Lower lobe of right lung (tissue), 2 donors: ENCODE data around the gene SUMO3. TPM values are rescaled to one million over a fixed set of nuclear protein-coding genes. Genes with fewer than 3 reads are reported as not detected.

ENCODE experiments used
- ATAC-seq, 2 donors: fragments of 200-7000 bp; cut with Tn5 transposase; one replicate each; pipeline ENCODE4 v1.9.1; 2020 to 2022; ENCODE audit warnings: mild to moderate bottlenecking in 2 of 2, moderate library complexity in 2 of 2
- DNase-seq: peaks from one replicate; pipeline ENCODE4 v3.0.0-alpha.2; 2020
- H3K27ac ChIP-seq: fragments of 200-600 bp; one replicate; pipeline ENCODE4 v1.8.0; 2022
- H3K27me3 ChIP-seq: fragments of 200-600 bp; one replicate; pipeline ENCODE4 v1.8.0; 2022; ENCODE audit warnings: low read depth
- H3K36me3 ChIP-seq: fragments of 200-600 bp; one replicate; pipeline ENCODE4 v1.8.0; 2022; ENCODE audit warnings: mild to moderate bottlenecking
- H3K4me1 ChIP-seq: fragments of 200-600 bp; one replicate; pipeline ENCODE4 v1.8.0; 2022
- H3K4me3 ChIP-seq: fragments of 200-600 bp; one replicate; pipeline ENCODE4 v1.8.0; 2022; ENCODE audit warnings: mild to moderate bottlenecking
- H3K9me3 ChIP-seq: fragments of 200-600 bp; one replicate; pipeline ENCODE4 v1.8.0; 2022
- intact Hi-C: fragments of 100-400 bp; cut with DNase I; formaldehyde crosslinking; loops from one replicate; pipeline ENCODE4 v1.11.0; 2022
- total RNA-seq: library from RNA; stranded (reverse); fragmentation: NEBNext Ultra II Directional; extraction: Animal tissue kit (Norgen Biotek cat#: 25700); gene quantifications from one replicate; pipeline ENCODE4 v1.2.1, GENCODE V29; 2021
- TF ChIP-seq, protein P1 (sequence below): fragments of 200-600 bp; IDR thresholded peaks from one replicate; pipeline ENCODE4 v1.8.0; 2022; ENCODE audit warnings: antibody characterized with exemption, mild to moderate bottlenecking
- donor health status: DM: no; HTN: yes; CAD: no; lungs with severe emphysema.

The SUMO3 gene
- total RNA-seq, 1 donor from 2014 or later, result 88.2 TPM

DNA sequence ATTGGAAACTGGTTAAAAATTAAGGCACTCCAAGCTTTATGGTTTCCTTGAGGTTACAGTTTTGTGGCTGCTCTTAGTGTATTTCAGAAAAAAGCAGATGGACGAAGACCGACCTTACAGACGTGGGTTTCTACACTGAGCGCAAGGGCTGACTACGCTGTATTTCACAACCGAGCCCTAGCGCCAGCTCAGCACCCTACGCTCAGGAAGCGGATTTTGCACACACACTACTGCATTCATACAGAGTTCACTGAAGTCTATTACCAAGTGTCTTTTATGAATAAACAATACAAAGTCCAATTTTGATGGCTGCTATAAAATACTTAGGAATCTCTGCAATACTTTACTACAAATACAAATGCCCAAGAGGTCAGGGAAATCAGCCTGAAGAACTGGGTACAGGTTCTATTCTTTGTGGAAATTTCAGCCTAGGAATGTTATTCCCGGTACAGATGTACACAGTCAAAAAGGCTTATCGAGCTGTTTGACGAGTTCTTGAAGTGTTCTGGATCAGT, 31.8 kb upstream of the SUMO3 start:
- Histone ChIP-seq H3K4me1 (peaks cover 20% of the 10 kb centered on the region), H3K36me3 (peaks cover 62% of the 10 kb centered on the region), H3K27ac (no peak overlapping the region), H3K9me3 (no peaks in the 10 kb centered on the region), H3K27me3 (no peaks in the 10 kb centered on the region), H3K4me3 (no peak overlapping the region)
- DNase-seq (no peak), ATAC-seq (no peak)
- TF ChIP-seq, protein P1, sequence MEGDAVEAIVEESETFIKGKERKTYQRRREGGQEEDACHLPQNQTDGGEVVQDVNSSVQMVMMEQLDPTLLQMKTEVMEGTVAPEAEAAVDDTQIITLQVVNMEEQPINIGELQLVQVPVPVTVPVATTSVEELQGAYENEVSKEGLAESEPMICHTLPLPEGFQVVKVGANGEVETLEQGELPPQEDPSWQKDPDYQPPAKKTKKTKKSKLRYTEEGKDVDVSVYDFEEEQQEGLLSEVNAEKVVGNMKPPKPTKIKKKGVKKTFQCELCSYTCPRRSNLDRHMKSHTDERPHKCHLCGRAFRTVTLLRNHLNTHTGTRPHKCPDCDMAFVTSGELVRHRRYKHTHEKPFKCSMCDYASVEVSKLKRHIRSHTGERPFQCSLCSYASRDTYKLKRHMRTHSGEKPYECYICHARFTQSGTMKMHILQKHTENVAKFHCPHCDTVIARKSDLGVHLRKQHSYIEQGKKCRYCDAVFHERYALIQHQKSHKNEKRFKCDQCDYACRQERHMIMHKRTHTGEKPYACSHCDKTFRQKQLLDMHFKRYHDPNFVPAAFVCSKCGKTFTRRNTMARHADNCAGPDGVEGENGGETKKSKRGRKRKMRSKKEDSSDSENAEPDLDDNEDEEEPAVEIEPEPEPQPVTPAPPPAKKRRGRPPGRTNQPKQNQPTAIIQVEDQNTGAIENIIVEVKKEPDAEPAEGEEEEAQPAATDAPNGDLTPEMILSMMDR, result no peak
- intact Hi-C loops, result no loop called here

DNA sequence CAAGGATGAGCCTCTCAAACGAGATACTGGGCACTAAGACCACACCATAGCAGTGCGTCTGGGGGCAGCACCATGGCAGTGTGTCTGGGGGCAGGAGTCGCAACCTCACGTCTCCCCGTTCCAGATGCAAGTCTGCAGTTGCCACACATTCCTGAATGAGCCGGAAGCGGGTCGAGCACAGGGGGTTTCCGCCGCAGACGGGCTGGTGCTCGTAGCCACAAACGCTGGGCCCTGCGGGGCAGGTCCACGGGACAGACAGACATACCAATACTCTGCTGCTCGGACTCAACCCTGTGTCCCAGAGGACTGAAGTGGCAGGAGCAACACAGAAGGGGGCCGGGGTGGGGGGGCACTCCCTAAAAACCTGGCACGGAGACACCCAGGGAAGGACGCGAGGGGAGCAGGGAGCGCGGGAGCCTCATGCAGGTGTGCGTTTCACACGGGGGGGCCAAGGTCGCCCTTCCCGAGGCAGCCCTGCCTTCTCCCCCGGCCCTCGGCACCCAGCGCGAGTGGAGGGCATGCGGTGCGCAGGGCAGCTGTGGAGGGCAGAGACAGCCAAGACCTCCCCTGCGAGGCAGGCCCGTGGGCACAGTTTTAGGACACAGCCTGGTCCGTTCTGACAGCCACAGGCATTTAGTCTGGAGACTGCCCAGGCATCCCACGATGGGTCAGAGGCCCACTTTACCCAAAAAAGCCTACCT, 31.1 kb upstream of the SUMO3 start:
- Histone ChIP-seq H3K4me3 (no peak overlapping the region), H3K4me1 (peaks cover 20% of the 10 kb centered on the region), H3K27me3 (no peaks in the 10 kb centered on the region), H3K9me3 (no peaks in the 10 kb centered on the region), H3K27ac (no peak overlapping the region), H3K36me3 (peaks cover 55% of the 10 kb centered on the region)
- DNase-seq, result no peak
- intact Hi-C loops, result no loop called here
- TF ChIP-seq, protein P1, result no peak
- ATAC-seq, result no peak

DNA sequence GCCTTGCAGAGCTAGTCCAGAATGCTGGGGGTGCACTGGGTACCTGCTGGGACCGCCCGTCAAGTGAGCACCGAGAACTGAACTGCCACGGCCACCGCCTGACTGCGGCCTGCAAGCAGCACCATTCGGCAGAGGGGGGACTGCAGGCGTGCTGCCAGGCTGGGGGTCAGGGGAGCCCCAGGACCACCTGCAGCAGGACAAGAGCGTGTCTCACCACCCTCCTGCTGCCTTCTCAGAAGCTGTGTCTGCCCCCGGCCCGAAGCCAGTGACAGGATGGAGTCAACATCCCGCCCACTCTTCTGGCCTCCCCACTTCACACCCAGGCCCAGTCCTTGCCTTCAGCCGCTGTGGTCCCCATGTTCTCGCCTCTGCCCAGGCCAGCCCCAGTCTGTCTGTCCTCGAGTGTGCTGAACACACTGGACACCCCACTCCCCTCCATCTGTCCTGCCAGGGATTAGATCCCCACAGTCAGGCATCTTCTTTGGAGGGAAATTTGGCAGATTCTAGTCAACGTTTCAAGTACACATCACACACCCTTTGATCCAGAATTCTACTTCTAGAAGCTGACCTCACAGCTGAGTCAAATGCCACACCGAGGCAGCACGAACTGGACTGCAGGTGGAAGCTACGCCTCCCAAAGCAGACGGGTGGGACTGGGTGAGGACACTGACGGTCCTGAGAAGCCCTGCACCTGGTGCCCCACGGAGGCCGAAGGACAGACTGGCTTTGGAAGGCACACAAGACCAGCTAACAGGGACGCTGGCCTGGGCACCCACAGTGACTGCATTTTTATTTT, 29.6 kb upstream of the SUMO3 start:
- TF ChIP-seq, protein P1, result no peak
- Histone ChIP-seq H3K4me1 (peaks cover 20% of the 10 kb centered on the region), H3K27me3 (no peaks in the 10 kb centered on the region), H3K4me3 (no peak overlapping the region), H3K36me3 (peaks cover 40% of the 10 kb centered on the region), H3K27ac (no peak overlapping the region), H3K9me3 (no peaks in the 10 kb centered on the region)
- ATAC-seq (no peak), DNase-seq (no peak)
- intact Hi-C loops, result no loop called here

DNA sequence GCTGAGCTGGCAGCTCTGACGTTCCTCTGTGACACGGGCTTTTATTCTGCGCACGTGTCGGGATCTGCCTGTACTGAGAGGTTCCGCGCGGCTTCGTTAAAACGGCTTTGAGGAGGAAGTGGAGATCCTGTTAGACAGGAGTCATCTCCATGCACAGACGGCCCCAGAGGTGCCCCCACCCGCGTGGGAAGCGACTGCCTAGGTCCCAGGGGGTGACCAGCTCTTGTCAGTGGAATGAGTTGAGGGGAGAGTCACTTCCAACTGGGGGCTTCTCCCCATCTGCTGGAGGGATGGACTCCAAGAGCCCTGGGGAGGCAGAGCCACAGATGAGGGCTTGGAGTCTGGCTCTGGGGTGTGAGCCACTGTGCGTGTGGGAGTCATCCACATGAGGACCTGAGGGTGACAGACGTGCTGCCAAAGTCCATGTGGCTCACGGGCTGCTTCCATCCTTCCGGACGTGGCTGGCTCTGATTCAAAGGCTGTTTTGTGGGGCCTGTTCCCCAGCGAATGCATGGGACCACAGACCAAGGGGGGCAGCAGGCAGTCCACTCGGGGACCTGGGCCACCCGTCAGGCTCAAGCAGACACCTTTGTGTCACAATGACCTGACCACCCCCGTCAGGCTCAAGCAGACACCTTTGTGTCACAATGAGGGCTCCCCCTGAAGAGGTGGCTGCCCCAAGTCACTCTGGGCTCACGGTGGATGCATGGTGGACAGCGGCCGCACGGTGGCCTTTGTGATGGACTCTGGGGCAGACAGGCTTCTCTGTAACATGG, 28.8 kb upstream of the SUMO3 start:
- ATAC-seq (peak; percentile 61 to 67), DNase-seq (peak; percentile 79)
- Histone ChIP-seq H3K27me3 (no peaks in the 10 kb centered on the region), H3K9me3 (no peaks in the 10 kb centered on the region), H3K36me3 (peaks cover 32% of the 10 kb centered on the region), H3K27ac (peak overlapping the region; percentile 54), H3K4me1 (peaks cover 20% of the 10 kb centered on the region), H3K4me3 (peak overlapping the region; percentile 49)
- TF ChIP-seq, protein P1, result no peak
- intact Hi-C loops, result no loop called here

DNA sequence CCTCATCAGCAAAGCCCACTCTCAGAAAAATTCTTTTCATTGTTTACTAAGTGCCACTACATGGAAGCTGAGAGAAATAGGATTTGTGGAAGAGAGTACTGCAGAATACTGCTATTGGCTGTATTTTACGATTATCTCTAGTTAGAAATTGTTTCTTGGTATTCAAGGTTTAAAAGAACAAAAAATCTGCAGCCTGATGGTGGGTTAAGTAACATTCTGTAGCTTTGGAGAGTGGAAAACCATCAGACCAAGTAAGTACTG, 28.3 kb upstream of the SUMO3 start:
- intact Hi-C loops, result no loop called here
- H3K27ac ChIP-seq, result peak overlapping the region; percentile 54
- H3K4me3 ChIP-seq, result peak overlapping the region; percentile 49
- no peaks in the 10 kb centered on the region for H3K27me3 ChIP-seq
- H3K9me3 ChIP-seq, result no peaks in the 10 kb centered on the region
- H3K36me3 ChIP-seq, result peaks cover 27% of the 10 kb centered on the region
- TF ChIP-seq, protein P1, result no peak
- H3K4me1 ChIP-seq, result peaks cover 20% of the 10 kb centered on the region
- ATAC-seq, result no peak
- no peak for DNase-seq
